HEK293T (cell line): ENCODE measurements around the gene COQ4.

Source experiments
- CTCF ChIA-PET: fragments of 350-600 bp; formaldehyde crosslinking; extraction: SDS; loops from one replicate; lab custom pipeline; 2021; ENCODE audit warnings: antibody characterized with exemption, inconsistent platforms; lab: Yijun Ruan, JAX
- POLR2A ChIA-PET: fragments of 350-600 bp; formaldehyde crosslinking; extraction: SDS; loops from one replicate; lab custom pipeline; 2020; ENCODE audit warnings: antibody characterized with exemption, inconsistent platforms; lab: Yijun Ruan, JAX
- DNase-seq: peaks from one replicate; pipeline ENCODE4 v3.0.0; 2012; ENCODE audit warnings: mixed read lengths; ENCODE audit errors: extremely low spot score
- ARNT ChIP-seq: fragments of 450-650 bp; IDR thresholded peaks from 2 replicates; pipeline ENCODE4 v1.6.1; 2017; ENCODE audit warnings: mild to moderate bottlenecking
- BHLHE40 ChIP-seq: fragments of 450-650 bp; IDR thresholded peaks from 2 replicates; pipeline ENCODE4 v1.6.1; 2016; ENCODE audit warnings: mild to moderate bottlenecking, moderate library complexity, borderline replicate concordance
- CTBP1 ChIP-seq: fragments of 450-650 bp; IDR thresholded peaks from 2 replicates; pipeline ENCODE4 v1.6.1; 2016; ENCODE audit warnings: borderline replicate concordance
- ELF4 ChIP-seq: fragments of 450-650 bp; IDR thresholded peaks from 2 replicates; pipeline ENCODE4 v1.6.1; 2017; ENCODE audit warnings: antibody characterized with exemption
- FOXA1 ChIP-seq: fragments of 450-650 bp; IDR thresholded peaks from 2 replicates; pipeline ENCODE4 v1.6.1; 2016; ENCODE audit warnings: mild to moderate bottlenecking
- FOXK2 ChIP-seq: fragments of 450-650 bp; IDR thresholded peaks from 2 replicates; pipeline ENCODE4 v1.6.1; 2016; ENCODE audit warnings: mild to moderate bottlenecking
- FOXM1 ChIP-seq: fragments of 450-650 bp; IDR thresholded peaks from 2 replicates; pipeline ENCODE4 v1.6.1; 2017; ENCODE audit warnings: mild to moderate bottlenecking, borderline replicate concordance
- HDGF ChIP-seq: fragments of 450-650 bp; IDR thresholded peaks from 2 replicates; pipeline ENCODE4 v1.6.1; 2017; ENCODE audit warnings: antibody characterized with exemption, borderline replicate concordance
- L3MBTL2 ChIP-seq: fragments of 450-650 bp; conservative IDR thresholded peaks from 2 replicates; pipeline ENCODE4 v1.6.1; 2016; ENCODE audit warnings: mild to moderate bottlenecking
- LEF1 ChIP-seq: fragments of 450-650 bp; IDR thresholded peaks from 2 replicates; pipeline ENCODE4 v1.6.1; 2017; ENCODE audit warnings: mild to moderate bottlenecking, borderline replicate concordance
- NFRKB ChIP-seq: fragments of 450-650 bp; IDR thresholded peaks from 2 replicates; pipeline ENCODE4 v1.6.1; 2016; ENCODE audit warnings: mild to moderate bottlenecking, moderate library complexity
- PKNOX1 ChIP-seq: fragments of 450-650 bp; IDR thresholded peaks from 2 replicates; pipeline ENCODE4 v1.6.1; 2016
- SP1 ChIP-seq: fragments of 450-650 bp; IDR thresholded peaks from 2 replicates; pipeline ENCODE4 v1.6.1; 2017
- SUZ12 ChIP-seq: fragments of 450-650 bp; IDR thresholded peaks from 2 replicates; pipeline ENCODE4 v1.6.1; 2016; ENCODE audit warnings: mild to moderate bottlenecking
- TARDBP ChIP-seq: fragments of 450-650 bp; IDR thresholded peaks from 2 replicates; pipeline ENCODE4 v1.6.1; 2016
- ZNF384 ChIP-seq: fragments of 450-650 bp; IDR thresholded peaks from 2 replicates; pipeline ENCODE4 v1.6.1; 2016

The COQ4 gene

GRCh38 chr9:128349772-128350171, 27.1 kb downstream of the COQ4 start:
- POLR2A ChIA-PET: interaction anchor here (1.0 kb wide), 1 partner anchor 10 kb away, joined by 4 read pairs; the partner anchor contains the start of gene SLC27A4
- DNase-seq: no peak
- no peak for TF ChIP-seq FOXA1
- TF ChIP-seq ELF4: no peak
- no peak for TF ChIP-seq HDGF
- TF ChIP-seq LEF1: no peak
- TF ChIP-seq FOXK2: no peak
- TF ChIP-seq TARDBP: no peak
- no peak for TF ChIP-seq NFRKB
- CTCF ChIA-PET: no interaction called here

DNA sequence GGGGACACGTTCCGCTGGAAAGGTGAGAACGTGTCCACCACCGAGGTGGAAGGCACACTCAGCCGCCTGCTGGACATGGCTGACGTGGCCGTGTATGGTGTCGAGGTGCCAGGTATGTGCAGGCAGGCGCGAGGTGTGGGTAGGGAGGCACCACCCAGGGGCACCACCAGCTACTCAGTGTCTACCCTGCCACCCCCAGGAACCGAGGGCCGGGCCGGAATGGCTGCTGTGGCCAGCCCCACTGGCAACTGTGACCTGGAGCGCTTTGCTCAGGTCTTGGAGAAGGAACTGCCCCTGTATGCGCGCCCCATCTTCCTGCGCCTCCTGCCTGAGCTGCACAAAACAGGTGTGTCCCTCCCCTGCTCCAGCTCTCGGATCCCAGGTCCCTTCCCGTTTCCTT, 32.8 kb downstream of the COQ4 start:
- TF ChIP-seq L3MBTL2 (no peak), BHLHE40 (no peak), ARNT (no peak), NFRKB (no peak), SUZ12 (no peak), FOXK2 (no peak), PKNOX1 (no peak), HDGF (no peak), FOXM1 (no peak), SP1 (no peak), TARDBP (no peak), LEF1 (no peak), ZNF384 (no peak), FOXA1 (no peak)
- ChIA-PET POLR2A (no interaction called here), CTCF (no interaction called here)

DNA sequence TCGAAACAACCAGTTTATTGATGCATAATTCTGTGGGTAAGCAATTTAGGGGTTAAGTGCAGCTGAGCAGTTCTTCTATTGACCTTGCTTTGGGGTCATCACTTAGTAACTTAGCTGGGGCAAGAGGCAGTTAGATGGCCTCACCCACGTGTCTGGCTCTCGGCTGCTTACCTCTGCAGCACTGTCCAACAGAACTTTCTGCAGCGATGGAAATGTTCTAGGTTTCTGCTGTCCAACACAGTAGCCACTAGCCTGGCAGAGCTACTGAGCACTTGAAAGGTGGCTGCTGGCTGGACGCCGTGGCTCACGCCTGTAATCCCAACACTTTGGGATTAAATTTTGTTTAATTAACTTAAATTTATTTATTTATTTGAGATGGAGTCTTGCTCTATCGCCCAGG, 35.5 kb downstream of the COQ4 start:
- no peak for TF ChIP-seq LEF1
- no peak for TF ChIP-seq NFRKB
- TF ChIP-seq HDGF: no peak
- no peak for TF ChIP-seq SP1
- TF ChIP-seq ZNF384: no peak
- no peak for TF ChIP-seq ARNT
- no peak for TF ChIP-seq TARDBP
- no peak for TF ChIP-seq FOXA1
- TF ChIP-seq CTBP1: no peak
- TF ChIP-seq FOXM1: no peak
- ChIA-PET CTCF (interaction anchor here (0.8 kb wide), 1 partner anchor 14 kb away, joined by 3 read pairs; no protein-coding TSS in a partner anchor), POLR2A (interaction anchor here (1.1 kb wide), 1 partner anchor 13 kb away, joined by 4 read pairs; the partner anchor contains the start of gene URM1)
- DNase-seq: no peak

More for the DNA sequence above, 32.8 kb downstream of the COQ4 start:
- no peak for DNase-seq

DNA sequence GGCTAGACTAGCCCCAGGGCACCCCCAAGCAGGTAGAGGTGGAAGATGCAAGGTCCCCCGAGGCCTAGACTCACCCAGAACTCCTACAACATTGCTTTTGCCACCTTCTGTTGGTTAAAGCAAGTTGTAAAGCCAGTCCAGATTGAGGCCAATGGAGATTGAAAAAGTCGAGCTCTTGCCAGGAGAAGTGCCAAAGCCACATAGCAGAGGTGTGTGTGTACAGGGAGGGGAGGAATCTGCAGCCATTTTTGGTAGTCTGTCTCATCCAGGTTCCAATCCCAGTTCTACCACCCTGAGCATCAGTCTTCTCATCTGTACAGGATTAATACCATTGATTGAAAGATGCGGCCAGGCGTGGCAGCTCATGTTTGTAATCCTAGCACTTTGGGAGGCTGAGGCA, 36.2 kb downstream of the COQ4 start:
- CTCF ChIA-PET: interaction anchor here (1.1 kb wide), 1 partner anchor 53 kb away, joined by 3 read pairs; no protein-coding TSS in a partner anchor
- TF ChIP-seq BHLHE40: no peak
- TF ChIP-seq SUZ12: no peak
- no peak for TF ChIP-seq HDGF
- TF ChIP-seq L3MBTL2: no peak
- TF ChIP-seq LEF1: no peak
- TF ChIP-seq ARNT: no peak
- no peak for TF ChIP-seq FOXA1
- TF ChIP-seq TARDBP: no peak
- TF ChIP-seq PKNOX1: no peak
- TF ChIP-seq CTBP1: no peak
- no peak for TF ChIP-seq FOXK2
- no peak for TF ChIP-seq ZNF384
- no peak for TF ChIP-seq NFRKB
- TF ChIP-seq FOXM1: no peak
- TF ChIP-seq SP1: no peak
- TF ChIP-seq ELF4: no peak
- DNase-seq: no peak
- POLR2A ChIA-PET: no interaction called here

DNA sequence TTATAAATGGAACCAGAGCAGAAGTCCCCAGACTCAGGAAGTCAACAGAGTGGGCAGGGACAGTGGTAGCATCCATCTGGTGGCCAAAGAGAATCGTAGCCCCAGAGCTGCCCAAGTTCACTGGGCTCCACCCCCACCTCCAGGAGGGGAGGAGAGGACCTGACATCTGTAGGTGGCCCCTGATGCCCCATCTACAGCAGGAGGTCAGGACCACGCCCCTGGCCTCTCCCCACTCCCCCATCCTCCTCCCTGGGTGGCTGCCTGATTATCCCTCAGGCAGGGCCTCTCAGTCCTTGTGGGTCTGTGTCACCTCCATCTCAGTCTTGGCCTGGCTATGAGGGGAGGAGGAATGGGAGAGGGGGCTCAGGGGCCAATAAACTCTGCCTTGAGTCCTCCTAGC, 38.2 kb downstream of the COQ4 start:
- CTCF ChIA-PET: interaction anchor here (0.7 to 3.6 kb wide), 3 partner anchors 10 to 50 kb away, joined by 4 to 34 read pairs (median 11); partner anchors contain the start of gene URM1
- POLR2A ChIA-PET: interaction anchor here (0.6 to 3.2 kb wide), 2 partner anchors 11 to 166 kb away, joined by 4 to 18 read pairs; partner anchors contain the start of gene URM1
- TF ChIP-seq FOXA1 (no peak), NFRKB (no peak), ZNF384 (no peak), HDGF (no peak), L3MBTL2 (no peak), FOXM1 (no peak)
- no peak for DNase-seq

- no peak for TF ChIP-seq L3MBTL2
- no peak for TF ChIP-seq TARDBP
- TF ChIP-seq PKNOX1: no peak
- no peak for TF ChIP-seq FOXA1
- TF ChIP-seq FOXK2: no peak
- TF ChIP-seq ZNF384: no peak
- no peak for TF ChIP-seq SP1
- TF ChIP-seq NFRKB: no peak
- no peak for TF ChIP-seq SUZ12
- TF ChIP-seq ARNT: no peak
- TF ChIP-seq BHLHE40: no peak
- ChIA-PET CTCF (interaction anchor here (1.0 to 3.6 kb wide), 9 partner anchors 9 to 58 kb away, joined by 3 to 34 read pairs (median 6); partner anchors contain the start of gene URM1), POLR2A (interaction anchor here (0.6 to 3.2 kb wide), 5 partner anchors 10 to 167 kb away, joined by 3 to 18 read pairs (median 4); partner anchors contain the start of genes CERCAM and URM1)
- DNase-seq: no peak
Measured at GRCh38 chr9:128361296-128361985, 38.8 kb downstream of the COQ4 start.
